ENCODE measurements around the gene PHLDB2. TPM values are rescaled to one million over a fixed set of nuclear protein-coding genes. Genes with fewer than 3 reads are reported as not detected.

PHLDB2 gene
- total and polyA plus RNA-seq, 2 of the 8 experiments (the other 6 are each of a cell fraction or from before 2014, with no cell fraction given), result 5.8 to 22.6 TPM

- Histone ChIP-seq H3K36me3 (ENCODE audit: control insufficient read depth in 2 of 4, insufficient read depth in 4 of 4, low read length in 3 of 4) (peaks cover 0 to 9% (median 3%) of the 10 kb centered on the region in 4 experiments; a peak in 4 of 8 replicates), H4K8ac (ENCODE audit: extremely low read depth, insufficient read depth, low read length) (no peak overlapping the region), H4K5ac (ENCODE audit: insufficient read length, low read depth, low read length) (no peak overlapping the region), H3K56ac (replicated peaks; ENCODE audit: insufficient read length, low read depth, low read length) (no peak overlapping the region), H3K79me1 (ENCODE audit: low read depth, low read length) (no peaks in the 10 kb centered on the region), H3K14ac (ENCODE audit: insufficient read length) (no peak overlapping the region), H2BK120ac (replicated peaks; ENCODE audit: low read depth, low read length) (no peak overlapping the region), H3K27ac (ENCODE audit: low read depth, low read length) (no peak overlapping the region), H2AFZ (ENCODE audit: low read length) (no peak overlapping the region), H3K9ac (replicated peaks in 1 of 4; ENCODE audit: extremely low read depth in 1 of 4, low read depth in 3 of 4, low read length in 3 of 4) (no peak overlapping the region), H3K4me1 (replicated peaks in 1 of 4; ENCODE audit: control insufficient read depth in 3 of 4, insufficient read depth in 4 of 4, low read length in 3 of 4) (no peaks in the 10 kb centered on the region), H4K20me1 (replicated peaks in 1 of 2; ENCODE audit: control insufficient read depth in 1 of 2, insufficient read depth in 2 of 2, low read length in 2 of 2) (no peaks in the 10 kb centered on the region), H3K23me2 (ENCODE audit: low read depth, low read length) (no peaks in the 10 kb centered on the region), H2BK12ac (ENCODE audit: low read depth, low read length) (no peak overlapping the region), H3K4me3 (ENCODE audit: extremely low read depth in 1 of 4, insufficient read depth in 2 of 4, low read depth in 3 of 4, low read length in 4 of 4) (no peak overlapping the region), H2BK20ac (ENCODE audit: low read length) (no peak overlapping the region), H2BK15ac (ENCODE audit: low read length) (no peak overlapping the region), H2AK5ac (ENCODE audit: low read depth, low read length) (no peak overlapping the region), H4K91ac (replicated peaks; ENCODE audit: insufficient read length, low read length) (no peak overlapping the region), H3K18ac (ENCODE audit: extremely low read depth, low read length) (no peak overlapping the region), H3K79me2 (ENCODE audit: control insufficient read depth in 1 of 2, insufficient read depth in 2 of 2, low read length in 2 of 2) (no peaks in the 10 kb centered on the region), H2BK5ac (ENCODE audit: low read depth, low read length) (no peak overlapping the region), H3K9me3 (ENCODE audit: insufficient read depth in 2 of 2, low read depth in 1 of 2, low read length in 1 of 2) (no peaks in the 10 kb centered on the region), H3K4me2 (ENCODE audit: insufficient read depth in 1 of 2, low read depth in 2 of 2, low read length in 2 of 2) (no peak overlapping the region), H3K23ac (ENCODE audit: insufficient read length) (no peak overlapping the region), H3K27me3 (replicated peaks in 1 of 4; ENCODE audit: control insufficient read depth in 3 of 4, extremely low read depth in 1 of 4, insufficient read depth in 3 of 4, low read length in 3 of 4) (peaks cover 0 to 3% (median 0%) of the 10 kb centered on the region in 4 experiments; a peak in 2 of 7 replicates), H3K4ac (replicated peaks; ENCODE audit: insufficient read length, low read depth, low read length) (no peak overlapping the region)
- CTCF ChIA-PET (ENCODE audit: partially characterized antibody), result interaction anchor here (1.2 to 21.3 kb wide), 7 partner anchors 8 to 277 kb away, joined by 3 to 384 read pairs (median 9); partner anchors contain the start of genes ABHD10 and TAGLN3
- WGBS, 2 experiments (ENCODE audit: extremely low coverage in 1 of 2, insufficient coverage in 1 of 2, insufficient read length in 1 of 2, insufficient replicate concordance in 2 of 2, low coverage in 1 of 2, low lambda C conversion rate in 2 of 2, missing lambda C conversion rate in 1 of 2), result 76% methylated on average over 2 of the region's 2 CpGs; no CpG with 5 or more reads in 1 of the 2 experiments
- POLR2A ChIA-PET (ENCODE audit: partially characterized antibody), result interaction anchor here (1.1 to 2.2 kb wide), 2 partner anchors 14 to 42 kb away, joined by 3 to 7 read pairs; partner anchors contain the start of gene ABHD10
- FAIRE-seq (no peak), DNase-seq (ENCODE audit: low read depth in 1 of 2, low spot score in 2 of 2) (no peak)
- TF ChIP-seq TAF1 (IDR thresholded peaks at IDR 0.05; ENCODE audit: low read depth, low read length) (no peak), PHF8 (conservative IDR thresholded peaks at IDR 0.05; ENCODE audit: low read depth, low read length) (no peak), SRF (IDR thresholded peaks at IDR 0.05; ENCODE audit: low read depth, low read length) (no peak), TBP (IDR thresholded peaks at IDR 0.05; ENCODE audit: low read depth, low read length) (no peak), CEBPB (IDR thresholded peaks at IDR 0.05; ENCODE audit: low read depth, low read length) (no peak), SUZ12 (IDR thresholded peaks at IDR 0.05; ENCODE audit: low read length) (no peak), USF2 (IDR thresholded peaks at IDR 0.05; ENCODE audit: low read length) (no peak), ATF3 (IDR thresholded peaks at IDR 0.05; ENCODE audit: insufficient read depth, low read depth, low read length) (no peak), TCF12 (IDR thresholded peaks at IDR 0.05; ENCODE audit: low read depth, low read length) (no peak), CBX5 (IDR thresholded peaks at IDR 0.05; ENCODE audit: low read depth, low read length) (no peak), TAF7 (optimal IDR thresholded peaks at IDR 0.05; ENCODE audit: borderline replicate concordance, low read depth, low read length) (no peak), EZH2 (IDR thresholded peaks at IDR 0.05; ENCODE audit: low read depth, low read length, severe bottlenecking) (no peak), GABPA (IDR thresholded peaks at IDR 0.05; ENCODE audit: borderline replicate concordance, insufficient read depth, low read length) (no peak)
These were observed 134.0 kb downstream of the PHLDB2 start for GRCh38 chr3:111993038-111993437.

Data from H1 (cell line).